Activated T-helper 2 cell treated with anti-CD3 and anti-CD28 coated beads, Interferon-gamma antibody, Interleukin-2, Interleukin-4, amounts not matched to agents 10 μg/mL and 5 μg/mL and 100 μg/mL, durations not matched to agents 14 hours and 24 hours and 36 hours (primary cell): ENCODE measurements around the gene FGF1. TPM values are rescaled to one million over a fixed set of nuclear protein-coding genes. Genes with fewer than 3 reads are reported as not detected.

Source experiments
- DNase-seq: peaks from one replicate; pipeline ENCODE4 v3.0.0; 2021; ENCODE audit warnings: low spot score
- H3K27ac Mint-ChIP-seq: one replicate; pipeline ENCODE4 v1.8.0; 2021; ENCODE audit warnings: mixed read lengths
- H3K27me3 Mint-ChIP-seq: one replicate; pipeline ENCODE4 v1.8.0; 2021; ENCODE audit warnings: low read depth, mixed read lengths
- H3K36me3 Mint-ChIP-seq: one replicate; pipeline ENCODE4 v1.8.0; 2021; ENCODE audit warnings: low read depth, mixed read lengths
- H3K4me1 Mint-ChIP-seq: one replicate; pipeline ENCODE4 v1.8.0; 2021; ENCODE audit warnings: low read depth, mixed read lengths
- H3K4me3 Mint-ChIP-seq: one replicate; pipeline ENCODE4 v1.8.0; 2021; ENCODE audit warnings: low read depth, mild to moderate bottlenecking, moderate library complexity, mixed read lengths
- H3K9me3 Mint-ChIP-seq: one replicate; pipeline ENCODE4 v1.8.0; 2021; ENCODE audit warnings: mixed read lengths
- intact Hi-C: fragments of 100-400 bp; cut with micrococcal nuclease; formaldehyde crosslinking; loops from one replicate; pipeline ENCODE4 v1.15.1; 2023
- total RNA-seq: library from RNA; stranded (reverse); gene quantifications from 2 replicates; pipeline ENCODE4 v1.2.3, GENCODE V29; 2022

The FGF1 gene
- total RNA-seq, 1 donor from 2014 or later: not detected

DNA sequence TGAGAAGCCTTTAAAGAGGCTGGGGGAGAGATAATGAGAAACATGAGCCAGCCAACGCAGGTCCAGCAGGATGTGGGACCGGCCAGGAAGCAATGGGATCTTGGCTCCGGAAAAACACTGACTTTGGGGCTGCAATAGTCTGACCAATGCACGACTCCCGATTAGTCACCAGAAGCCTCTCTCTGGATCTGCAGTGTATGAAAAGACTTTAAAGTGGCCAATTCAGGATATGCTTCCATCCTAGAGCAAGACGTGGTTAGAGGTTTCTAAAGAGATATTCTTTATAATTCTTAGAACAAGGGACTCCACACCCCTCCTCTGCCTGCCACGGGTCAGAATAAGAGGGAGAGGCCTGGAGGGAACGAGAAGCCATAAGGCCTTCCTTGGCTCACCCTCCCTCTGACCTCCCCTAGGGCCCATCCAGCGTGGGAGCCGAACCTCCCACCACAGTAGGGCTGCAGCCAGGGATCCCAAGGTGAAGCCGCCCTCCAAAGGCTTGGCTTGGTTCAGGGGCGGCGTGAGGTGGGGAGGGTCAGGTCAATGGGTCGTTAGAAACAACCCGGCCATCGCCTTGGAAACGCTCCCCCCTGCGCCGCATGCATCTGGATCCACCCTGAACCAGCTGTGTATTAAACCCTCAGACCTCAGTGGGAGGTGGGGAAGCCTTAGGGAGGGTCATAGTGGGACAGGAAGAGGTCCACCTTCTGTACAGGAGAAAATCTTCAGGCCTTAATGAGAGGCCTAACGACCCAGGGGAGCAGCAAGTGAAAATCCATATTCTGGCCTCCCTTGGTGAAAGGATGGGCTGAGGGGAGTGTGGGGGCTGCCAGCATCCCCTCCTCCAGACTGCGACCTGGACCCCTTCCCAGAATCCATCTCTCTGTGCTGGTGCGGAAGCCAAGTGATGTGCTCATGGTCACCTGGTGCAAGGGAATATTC lies 11.1 kb downstream of the FGF1 start:
- H3K27me3 Mint-ChIP-seq: peaks cover 3% of the 10 kb centered on the region
- no peak overlapping the region for H3K27ac Mint-ChIP-seq

DNA sequence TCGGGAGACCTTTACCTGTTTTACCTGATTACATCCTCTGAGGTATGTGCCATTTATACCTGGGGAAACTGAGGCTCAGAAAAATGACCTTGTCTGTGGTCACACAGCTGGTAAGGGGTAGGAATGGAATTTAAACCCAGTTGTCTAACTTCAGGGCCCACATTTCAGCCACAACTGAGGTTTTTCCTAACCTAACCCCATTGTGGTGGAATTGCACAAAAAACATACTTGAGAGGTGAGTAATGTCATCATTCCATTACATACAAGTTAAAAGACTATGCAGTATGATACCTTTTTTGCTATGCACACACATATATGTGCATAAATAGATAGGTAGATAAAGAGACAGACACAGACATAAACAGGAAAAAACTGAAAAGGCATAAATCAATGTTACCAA lies 14.1 kb downstream of the FGF1 start:
- DNase-seq: no peak
- Mint-ChIP-seq H3K27ac (no peak overlapping the region), H3K36me3 (no peaks in the 10 kb centered on the region), H3K9me3 (no peaks in the 10 kb centered on the region), H3K4me3 (no peak overlapping the region), H3K27me3 (no peaks in the 10 kb centered on the region), H3K4me1 (no peaks in the 10 kb centered on the region)
- intact Hi-C loops: no loop called here

More for the DNA sequence above, 11.1 kb downstream of the FGF1 start:
- DNase-seq: no peak
- intact Hi-C loops: no loop called here
- Mint-ChIP-seq H3K9me3 (no peaks in the 10 kb centered on the region), H3K36me3 (no peaks in the 10 kb centered on the region), H3K4me1 (no peaks in the 10 kb centered on the region), H3K4me3 (no peak overlapping the region)

DNA sequence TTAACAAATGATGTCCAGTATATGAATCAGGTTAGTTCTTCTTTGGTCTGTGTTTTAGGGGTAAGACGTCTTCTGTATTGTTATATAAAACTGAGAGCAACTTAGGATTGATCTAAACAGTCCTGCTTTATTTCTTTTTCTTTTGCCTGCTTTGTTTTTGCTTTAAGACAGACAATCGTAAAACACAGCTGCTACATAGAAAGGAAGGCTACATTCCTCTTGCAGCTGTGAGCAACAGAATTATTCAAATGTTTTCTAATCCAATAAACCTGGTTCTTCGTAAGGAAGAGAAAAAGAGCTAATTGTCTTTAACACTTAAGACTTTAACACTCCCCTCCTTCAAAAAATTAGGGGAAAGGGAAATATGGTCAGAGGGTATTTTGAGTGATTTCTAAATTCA lies 14.6 kb downstream of the FGF1 start:
- Mint-ChIP-seq H3K36me3 (no peaks in the 10 kb centered on the region), H3K27me3 (no peaks in the 10 kb centered on the region), H3K27ac (no peak overlapping the region), H3K4me1 (no peaks in the 10 kb centered on the region), H3K9me3 (no peaks in the 10 kb centered on the region), H3K4me3 (no peak overlapping the region)
- DNase-seq: no peak
- intact Hi-C loops: no loop called here

DNA sequence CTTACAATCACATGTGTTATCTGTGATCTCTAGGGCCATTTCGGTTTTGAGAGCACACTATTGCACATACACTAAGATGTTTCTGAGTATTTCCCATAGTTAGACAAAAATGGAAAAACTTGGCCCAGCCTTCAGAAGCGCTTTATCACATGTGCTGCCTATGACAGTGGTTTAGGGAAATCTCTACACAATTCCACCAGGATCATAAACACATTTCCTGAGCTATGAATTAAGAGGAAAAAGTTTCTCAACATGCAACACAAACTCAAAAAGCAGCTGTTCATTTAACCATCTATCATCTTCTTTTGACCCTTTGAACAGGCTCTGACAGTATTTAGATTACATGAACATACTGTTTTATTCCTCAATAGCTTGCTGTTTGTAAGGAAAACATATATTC lies 15.1 kb downstream of the FGF1 start:
- Mint-ChIP-seq H3K27me3 (no peaks in the 10 kb centered on the region), H3K4me1 (no peaks in the 10 kb centered on the region), H3K9me3 (no peaks in the 10 kb centered on the region), H3K27ac (no peak overlapping the region), H3K36me3 (no peaks in the 10 kb centered on the region), H3K4me3 (no peak overlapping the region)
- intact Hi-C loops: no loop called here
- DNase-seq: no peak

DNA sequence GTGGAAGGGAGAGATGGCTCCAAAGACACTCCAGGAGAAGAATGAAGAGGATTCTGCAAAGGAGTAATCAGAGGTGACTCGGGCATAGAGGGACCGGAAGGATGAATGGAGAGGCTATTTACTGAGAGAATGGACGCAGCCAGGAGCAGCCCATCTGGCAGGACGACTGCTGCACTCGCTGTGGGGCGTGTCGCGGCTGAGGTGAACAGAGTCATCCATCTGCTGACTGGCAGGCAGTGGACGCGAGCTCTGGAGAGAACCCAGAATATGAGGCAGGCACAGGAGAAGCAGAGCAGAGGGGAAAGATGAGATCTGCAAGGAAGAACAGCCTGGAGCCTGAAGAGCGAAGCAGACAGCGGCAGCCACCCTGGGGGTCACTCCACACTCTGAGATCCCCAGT lies 16.4 kb downstream of the FGF1 start:
- intact Hi-C loops: no loop called here
- H3K27ac Mint-ChIP-seq: no peak overlapping the region
- no peak overlapping the region for H3K4me3 Mint-ChIP-seq
- no peak for DNase-seq
- no peaks in the 10 kb centered on the region for H3K4me1 Mint-ChIP-seq
- no peaks in the 10 kb centered on the region for H3K27me3 Mint-ChIP-seq
- H3K9me3 Mint-ChIP-seq: no peaks in the 10 kb centered on the region
- H3K36me3 Mint-ChIP-seq: no peaks in the 10 kb centered on the region

DNA sequence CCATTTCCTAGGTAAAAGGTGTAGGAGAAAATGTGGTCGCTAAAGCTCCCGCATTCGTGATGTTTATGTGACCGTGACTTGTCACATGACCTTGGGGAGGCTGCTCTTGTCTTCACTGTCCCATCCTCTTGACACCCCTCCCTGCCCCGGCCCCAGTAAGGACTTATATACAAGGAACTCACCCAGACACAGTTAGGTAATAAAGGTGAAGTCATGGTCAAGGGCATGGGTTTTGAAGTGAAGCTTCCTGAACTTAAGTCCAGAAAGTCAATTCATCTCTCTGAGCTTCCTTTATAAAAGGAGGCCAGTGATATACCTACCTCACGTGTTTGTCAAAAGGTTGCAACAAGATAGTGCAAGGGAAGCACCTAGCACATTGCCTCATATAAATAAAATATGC lies 17.6 kb downstream of the FGF1 start:
- H3K36me3 Mint-ChIP-seq: no peaks in the 10 kb centered on the region
- peaks cover 2% of the 10 kb centered on the region for H3K27me3 Mint-ChIP-seq
- H3K4me3 Mint-ChIP-seq: no peak overlapping the region
- no peak overlapping the region for H3K27ac Mint-ChIP-seq
- no peaks in the 10 kb centered on the region for H3K4me1 Mint-ChIP-seq
- no peak for DNase-seq
- intact Hi-C loops: no loop called here
- no peaks in the 10 kb centered on the region for H3K9me3 Mint-ChIP-seq

DNA sequence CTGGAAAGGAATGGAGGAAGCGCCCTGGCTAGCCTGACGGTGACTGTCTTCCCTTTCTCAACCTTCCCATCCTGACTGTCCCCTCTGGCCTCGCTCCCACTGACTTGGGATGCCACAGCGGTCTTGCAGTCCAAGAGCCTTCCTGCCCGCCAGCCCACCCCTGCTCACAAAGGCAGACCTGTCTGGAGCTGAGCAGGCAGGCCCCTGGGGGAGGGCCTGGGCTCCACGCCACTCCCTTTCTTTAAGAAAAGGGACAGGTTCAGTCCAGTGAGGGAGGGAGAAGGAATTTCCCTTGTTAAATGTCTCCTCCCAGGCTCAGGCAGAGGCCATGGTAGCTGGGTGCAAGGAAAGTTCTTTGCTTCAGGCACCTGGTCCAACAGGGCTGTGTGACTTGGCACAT lies 18.1 kb downstream of the FGF1 start:
- Mint-ChIP-seq H3K4me3 (no peak overlapping the region), H3K27me3 (peaks cover 2% of the 10 kb centered on the region), H3K27ac (no peak overlapping the region), H3K36me3 (no peaks in the 10 kb centered on the region), H3K9me3 (no peaks in the 10 kb centered on the region), H3K4me1 (no peaks in the 10 kb centered on the region)
- no peak for DNase-seq
- intact Hi-C loops: no loop called here

DNA sequence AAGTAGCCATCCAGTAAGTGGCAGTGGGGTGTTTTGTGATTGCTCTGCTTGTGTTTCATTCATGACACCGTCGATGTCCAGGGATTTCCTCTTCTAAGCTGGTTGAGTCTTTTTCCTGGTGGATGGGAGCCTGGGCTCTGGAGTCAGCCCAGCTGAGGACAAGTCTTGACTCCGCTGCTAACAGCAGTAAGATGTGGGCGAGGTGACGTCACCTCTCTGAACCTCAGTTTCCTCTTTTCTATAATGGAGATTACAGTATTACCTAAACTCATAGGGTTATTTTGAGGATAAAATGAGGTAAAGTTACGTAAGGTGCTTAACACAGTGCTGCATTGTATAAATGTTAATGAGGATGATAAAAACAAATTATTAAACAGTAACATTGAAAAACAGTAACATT lies 21.3 kb downstream of the FGF1 start:
- H3K27ac Mint-ChIP-seq: no peak overlapping the region
- peaks cover 5% of the 10 kb centered on the region for H3K27me3 Mint-ChIP-seq
- no peaks in the 10 kb centered on the region for H3K9me3 Mint-ChIP-seq
- intact Hi-C loops: no loop called here
- no peaks in the 10 kb centered on the region for H3K4me1 Mint-ChIP-seq
- DNase-seq: no peak
- no peak overlapping the region for H3K4me3 Mint-ChIP-seq
- no peaks in the 10 kb centered on the region for H3K36me3 Mint-ChIP-seq

DNA sequence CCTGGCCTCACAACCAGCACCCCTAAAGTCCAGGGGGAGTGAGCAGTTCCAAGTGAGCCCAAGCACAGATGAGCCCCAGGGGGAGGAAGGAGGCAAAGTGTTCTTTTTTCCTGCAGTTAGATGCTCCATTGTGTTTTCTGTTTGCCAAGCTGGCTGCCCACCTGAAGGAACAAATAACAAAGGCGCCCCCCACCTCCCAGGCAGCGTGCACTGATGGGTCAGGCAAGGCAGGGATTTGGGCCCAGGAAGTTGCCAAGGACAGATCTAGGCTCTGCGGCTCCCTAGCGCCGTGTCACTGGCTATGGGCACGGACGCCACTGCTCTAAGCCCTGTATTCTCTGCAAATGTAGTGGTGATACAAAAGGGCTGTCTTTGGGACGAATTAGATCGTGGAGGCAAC lies 21.8 kb downstream of the FGF1 start:
- H3K27me3 Mint-ChIP-seq: peaks cover 5% of the 10 kb centered on the region
- DNase-seq: no peak
- H3K27ac Mint-ChIP-seq: no peak overlapping the region
- no peaks in the 10 kb centered on the region for H3K9me3 Mint-ChIP-seq
- H3K4me3 Mint-ChIP-seq: no peak overlapping the region
- intact Hi-C loops: no loop called here
- no peaks in the 10 kb centered on the region for H3K4me1 Mint-ChIP-seq
- no peaks in the 10 kb centered on the region for H3K36me3 Mint-ChIP-seq

DNA sequence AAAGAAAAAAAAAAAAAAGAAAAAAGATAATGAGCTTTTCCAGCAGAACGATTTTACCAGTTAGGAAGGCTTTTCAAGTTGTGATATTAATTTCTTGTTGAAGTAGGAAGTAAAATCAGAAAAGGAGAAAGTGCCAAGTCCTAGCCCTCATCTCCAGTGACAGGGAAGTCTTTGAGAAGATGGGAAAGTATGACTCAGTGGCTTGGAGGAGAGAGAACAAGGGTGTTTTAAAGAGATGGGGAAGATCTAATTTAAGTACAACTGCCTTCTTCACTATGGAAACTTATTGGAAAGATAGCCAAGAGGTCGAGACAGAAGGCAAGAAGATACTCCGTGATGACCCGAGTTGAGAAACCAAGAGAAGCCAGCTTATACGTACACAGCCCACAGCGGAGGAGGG lies 22.6 kb downstream of the FGF1 start:
- Mint-ChIP-seq H3K9me3 (no peaks in the 10 kb centered on the region), H3K27me3 (peaks cover 5% of the 10 kb centered on the region)
- intact Hi-C loops: no loop called here

DNA sequence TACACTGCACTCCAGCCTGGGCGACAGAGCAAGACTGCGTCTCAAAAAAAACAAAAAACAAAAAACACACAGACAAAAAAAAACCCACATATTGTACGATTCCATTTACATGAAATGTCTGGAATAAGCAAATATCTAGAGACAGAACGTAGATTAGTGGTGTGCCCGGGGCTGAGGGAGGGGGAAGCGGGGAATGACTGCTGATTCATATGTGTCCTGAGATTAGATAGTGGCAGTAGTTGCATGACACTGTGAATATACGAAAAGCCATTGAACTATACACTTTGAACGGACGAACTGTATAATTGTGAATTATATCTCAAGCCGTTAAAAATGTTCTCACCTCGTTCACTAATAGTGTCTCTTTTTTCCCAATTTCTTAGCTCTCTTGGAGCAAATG lies 23.9 kb downstream of the FGF1 start:
- Mint-ChIP-seq H3K4me3 (no peak overlapping the region), H3K36me3 (no peaks in the 10 kb centered on the region), H3K27me3 (peaks cover 11% of the 10 kb centered on the region), H3K9me3 (no peaks in the 10 kb centered on the region), H3K4me1 (no peaks in the 10 kb centered on the region), H3K27ac (no peak overlapping the region)
- no peak for DNase-seq
- intact Hi-C loops: no loop called here

More for the DNA sequence above, 22.6 kb downstream of the FGF1 start:
- Mint-ChIP-seq H3K27ac (no peak overlapping the region), H3K4me1 (no peaks in the 10 kb centered on the region), H3K4me3 (no peak overlapping the region), H3K36me3 (no peaks in the 10 kb centered on the region)
- DNase-seq: no peak

DNA sequence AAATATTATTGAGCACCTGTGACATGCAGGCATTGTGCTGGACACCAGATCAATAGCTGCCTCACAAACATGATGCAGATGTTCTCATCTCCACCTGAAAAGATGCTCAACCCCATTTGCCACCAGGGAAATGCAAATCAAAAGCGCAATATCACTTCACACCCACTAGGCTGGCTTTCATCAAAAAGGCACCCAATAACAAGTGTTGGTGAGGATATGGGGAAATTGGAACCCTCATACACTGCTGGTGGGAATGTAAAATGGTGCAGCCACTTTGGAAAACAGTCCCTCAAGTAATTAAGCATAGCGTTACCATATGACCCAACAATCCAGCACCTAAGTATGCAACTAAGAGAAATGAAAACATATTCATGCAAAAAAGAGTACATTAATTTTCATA lies 24.7 kb downstream of the FGF1 start:
- intact Hi-C loops: no loop called here
- Mint-ChIP-seq H3K9me3 (no peaks in the 10 kb centered on the region), H3K36me3 (no peaks in the 10 kb centered on the region)

DNA sequence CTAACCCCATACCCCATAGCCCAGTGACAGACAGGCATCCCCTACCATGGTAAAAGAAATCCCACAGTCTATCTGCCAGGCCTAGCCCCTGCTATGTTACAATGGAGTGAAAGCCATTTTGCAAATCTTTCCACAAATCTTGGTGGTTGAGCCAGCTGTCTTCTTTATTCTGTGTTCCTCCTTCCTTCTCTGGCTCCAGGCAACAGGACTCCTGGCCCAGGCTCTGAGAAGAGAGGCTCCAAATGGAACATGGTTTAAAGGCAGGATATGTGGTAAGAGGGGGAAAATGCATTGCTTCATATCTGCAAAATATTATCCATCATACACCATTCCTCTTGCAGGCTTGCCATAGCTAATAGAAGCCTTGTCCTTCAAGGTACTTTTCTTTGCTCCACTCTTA lies 25.2 kb downstream of the FGF1 start:
- Mint-ChIP-seq H3K27me3 (peaks cover 16% of the 10 kb centered on the region), H3K9me3 (no peaks in the 10 kb centered on the region), H3K4me3 (no peak overlapping the region), H3K36me3 (no peaks in the 10 kb centered on the region), H3K4me1 (peaks cover 2% of the 10 kb centered on the region), H3K27ac (no peak overlapping the region)
- intact Hi-C loops: no loop called here
- DNase-seq: no peak

More for the DNA sequence above, 24.7 kb downstream of the FGF1 start:
- Mint-ChIP-seq H3K27ac (no peak overlapping the region), H3K27me3 (peaks cover 14% of the 10 kb centered on the region), H3K4me3 (no peak overlapping the region), H3K4me1 (no peaks in the 10 kb centered on the region)
- DNase-seq: no peak
